ENCODE data around the gene FBXO36. TPM values are rescaled to one million over a fixed set of nuclear protein-coding genes. Genes with fewer than 3 reads are reported as not detected.

FBXO36 gene
- total RNA-seq, 1 experiment from 2014 or later: 0.42 TPM

GRCh38 chr2:229996320-229996719, 74.0 kb downstream of the FBXO36 start:
- DNase-seq: no peak
- Mint-ChIP-seq H3K4me3 (ENCODE audit: low read depth, unreplicated experiment) (no peak overlapping the region), H3K36me3 (ENCODE audit: insufficient read depth, unreplicated experiment) (no peaks in the 10 kb centered on the region), H3K27me3 (ENCODE audit: unreplicated experiment) (no peaks in the 10 kb centered on the region), H3K4me1 (ENCODE audit: low read depth, unreplicated experiment) (no peaks in the 10 kb centered on the region), H3K9me3 (ENCODE audit: low read depth, unreplicated experiment) (no peaks in the 10 kb centered on the region), H3K27ac (ENCODE audit: unreplicated experiment) (no peak overlapping the region)
- intact Hi-C loops (cut with micrococcal nuclease; ENCODE audit: unreplicated experiment): no loop called here
- CTCF ChIA-PET: interaction anchor here (0.5 kb wide), 1 partner anchor 567 kb away, joined by 3 read pairs; no protein-coding TSS in a partner anchor
- no peak for TF ChIP-seq CTCF (IDR thresholded peaks at IDR 0.05; ENCODE audit: unreplicated experiment)
- BruUV-seq (replicated peaks): no TSS peak

GRCh38 chr2:229997565-229997964, 75.3 kb downstream of the FBXO36 start:
- no TSS peak for BruUV-seq (replicated peaks)
- H3K9me3 Mint-ChIP-seq (ENCODE audit: low read depth, unreplicated experiment): no peaks in the 10 kb centered on the region

GRCh38 chr2:230000118-230000841, 78.0 kb downstream of the FBXO36 start:
- intact Hi-C loops (cut with micrococcal nuclease; ENCODE audit: unreplicated experiment): no loop called here
- DNase-seq: no peak

More at GRCh38 chr2:229997565-229997964, 75.3 kb downstream of the FBXO36 start:
- Mint-ChIP-seq H3K4me1 (ENCODE audit: low read depth, unreplicated experiment) (no peaks in the 10 kb centered on the region), H3K36me3 (ENCODE audit: insufficient read depth, unreplicated experiment) (no peaks in the 10 kb centered on the region), H3K27ac (ENCODE audit: unreplicated experiment) (no peak overlapping the region), H3K27me3 (ENCODE audit: unreplicated experiment) (no peaks in the 10 kb centered on the region), H3K4me3 (ENCODE audit: low read depth, unreplicated experiment) (no peak overlapping the region)
- intact Hi-C loops (cut with micrococcal nuclease; ENCODE audit: unreplicated experiment): no loop called here
- CTCF ChIA-PET: no interaction called here
- DNase-seq: no peak
- no peak for TF ChIP-seq CTCF (IDR thresholded peaks at IDR 0.05; ENCODE audit: unreplicated experiment)

GRCh38 chr2:230007931-230008707, 85.8 kb downstream of the FBXO36 start:
- intact Hi-C loops (cut with micrococcal nuclease; ENCODE audit: unreplicated experiment): loop anchor here (1.0 kb wide), 3 partner anchors 59 to 603 kb away; no protein-coding TSS in a partner anchor
- Mint-ChIP-seq H3K4me3 (ENCODE audit: low read depth, unreplicated experiment) (no peak overlapping the region), H3K36me3 (ENCODE audit: insufficient read depth, unreplicated experiment) (no peaks in the 10 kb centered on the region), H3K27me3 (ENCODE audit: unreplicated experiment) (no peaks in the 10 kb centered on the region), H3K4me1 (ENCODE audit: low read depth, unreplicated experiment) (peaks cover 18% of the 10 kb centered on the region), H3K9me3 (ENCODE audit: low read depth, unreplicated experiment) (no peaks in the 10 kb centered on the region), H3K27ac (ENCODE audit: unreplicated experiment) (no peak overlapping the region)
- CTCF ChIA-PET: interaction anchor here (0.6 to 1.8 kb wide), 7 partner anchors 14 to 603 kb away, joined by 3 to 15 read pairs (median 3); partner anchors contain the start of gene SLC16A14
- TF ChIP-seq CTCF (IDR thresholded peaks at IDR 0.05; ENCODE audit: unreplicated experiment): peak; percentile 86
- no TSS peak for BruUV-seq (replicated peaks)
- DNase-seq: peak; percentile 85

More at GRCh38 chr2:230000118-230000841, 78.0 kb downstream of the FBXO36 start:
- Mint-ChIP-seq H3K4me3 (ENCODE audit: low read depth, unreplicated experiment) (no peak overlapping the region), H3K27me3 (ENCODE audit: unreplicated experiment) (no peaks in the 10 kb centered on the region), H3K9me3 (ENCODE audit: low read depth, unreplicated experiment) (no peaks in the 10 kb centered on the region), H3K4me1 (ENCODE audit: low read depth, unreplicated experiment) (peaks cover 6% of the 10 kb centered on the region), H3K27ac (ENCODE audit: unreplicated experiment) (no peak overlapping the region), H3K36me3 (ENCODE audit: insufficient read depth, unreplicated experiment) (no peaks in the 10 kb centered on the region)
- no peak for TF ChIP-seq CTCF (IDR thresholded peaks at IDR 0.05; ENCODE audit: unreplicated experiment)
- CTCF ChIA-PET: no interaction called here
- no TSS peak for BruUV-seq (replicated peaks)
